SK-N-MC (cell line): ENCODE measurements around the gene GNAQ.

ENCODE experiments used
- DNase-seq: peaks from one replicate; pipeline ENCODE4 v3.0.0-alpha.2; 2011; ENCODE audit warnings: low read depth, low spot score
- H3K27ac ChIP-seq: fragments of 200-600 bp; sonication (generic); 2 replicates; pipeline ENCODE4 v1.5.1; 2016; ENCODE audit warnings: mixed run types
- H3K36me3 ChIP-seq: fragments of 200-600 bp; sonication (generic); 2 replicates; pipeline ENCODE4 v1.6.1; 2017; ENCODE audit warnings: antibody characterized with exemption, low read length, mixed read lengths; ENCODE audit not compliant: insufficient read depth
- H3K4me3 ChIP-seq: fragments of 200-600 bp; sonication (generic); 2 replicates; pipeline ENCODE4 v1.5.1; 2016
- H3K9ac ChIP-seq: fragments of 200-600 bp; sonication (generic); 2 replicates; pipeline ENCODE4 v1.8.0; 2017; ENCODE audit warnings: mixed run types, mixed read lengths; ENCODE audit not compliant: insufficient read length
- H3K9me3 ChIP-seq: fragments of 200-600 bp; sonication (generic); 2 replicates; pipeline ENCODE4 v1.6.1; 2017; ENCODE audit warnings: low read depth, mild to moderate bottlenecking, antibody characterized with exemption, low read length, moderate library complexity, mixed read lengths
- EZH2 ChIP-seq: fragments of 200-600 bp; sonication (generic); IDR thresholded peaks from one replicate; pipeline ENCODE4 v1.6.1; 2017; ENCODE audit warnings: antibody characterized with exemption
- FOXP2 ChIP-seq: optimal IDR thresholded peaks from 2 replicates; pipeline ENCODE3; 2011; ENCODE audit warnings: mild to moderate bottlenecking, moderate library complexity; ENCODE audit not compliant: insufficient read depth; ENCODE audit errors: extremely low read length, control extremely low read depth
- POLR2AphosphoS5 ChIP-seq: IDR thresholded peaks from 2 replicates; pipeline ENCODE4 v1.6.1; 2012; ENCODE audit warnings: mild to moderate bottlenecking, low read depth, low read length, borderline replicate concordance

GNAQ gene

DNA sequence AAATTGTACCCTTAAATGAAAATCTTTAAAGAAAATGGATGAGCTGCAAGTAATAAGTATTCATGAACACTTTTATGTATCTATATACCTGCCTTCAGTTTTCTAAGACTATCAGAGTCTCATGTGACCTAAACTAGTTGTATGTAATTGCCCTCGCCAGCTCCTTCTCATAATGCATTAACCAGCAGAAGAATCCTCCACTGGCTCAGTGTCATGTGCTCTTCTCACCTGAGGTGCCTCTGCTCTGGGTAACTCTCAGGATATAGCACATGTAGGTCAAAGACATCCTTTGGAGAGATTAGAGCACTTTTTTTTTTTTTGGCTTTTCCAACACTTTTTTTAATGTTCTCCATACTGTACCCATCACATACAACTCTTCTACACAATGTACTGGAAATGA lies 199.8 kb downstream of the GNAQ start:
- Histone ChIP-seq H3K4me3 (no peak overlapping the region), H3K36me3 (no peaks in the 10 kb centered on the region), H3K9me3 (no peaks in the 10 kb centered on the region), H3K27ac (no peak overlapping the region), H3K9ac (no peak overlapping the region)
- DNase-seq: no peak
- TF ChIP-seq EZH2 (no peak), POLR2AphosphoS5 (no peak), FOXP2 (no peak)

- H3K9ac ChIP-seq: no peak overlapping the region
- no peaks in the 10 kb centered on the region for H3K9me3 ChIP-seq
- DNase-seq: no peak
- H3K27ac ChIP-seq: 0 out of 2 replicates have a peak overlapping the region, but pooled peaks have one; percentile 13
- H3K4me3 ChIP-seq: no peak overlapping the region
- H3K36me3 ChIP-seq: no peaks in the 10 kb centered on the region
- no peak for TF ChIP-seq POLR2AphosphoS5
- no peak for TF ChIP-seq FOXP2
- no peak for TF ChIP-seq EZH2
Measured at GRCh38 chr9:77830618-77831285, 200.9 kb downstream of the GNAQ start.

GRCh38 chr9:77829420-77829819 lies 202.2 kb downstream of the GNAQ start:
- H3K9ac ChIP-seq: no peak overlapping the region
- no peaks in the 10 kb centered on the region for H3K36me3 ChIP-seq
- TF ChIP-seq POLR2AphosphoS5 (no peak), FOXP2 (no peak), EZH2 (no peak)
- H3K9me3 ChIP-seq: no peaks in the 10 kb centered on the region
- no peak for DNase-seq
- H3K4me3 ChIP-seq: no peak overlapping the region
- no peak overlapping the region for H3K27ac ChIP-seq

DNA sequence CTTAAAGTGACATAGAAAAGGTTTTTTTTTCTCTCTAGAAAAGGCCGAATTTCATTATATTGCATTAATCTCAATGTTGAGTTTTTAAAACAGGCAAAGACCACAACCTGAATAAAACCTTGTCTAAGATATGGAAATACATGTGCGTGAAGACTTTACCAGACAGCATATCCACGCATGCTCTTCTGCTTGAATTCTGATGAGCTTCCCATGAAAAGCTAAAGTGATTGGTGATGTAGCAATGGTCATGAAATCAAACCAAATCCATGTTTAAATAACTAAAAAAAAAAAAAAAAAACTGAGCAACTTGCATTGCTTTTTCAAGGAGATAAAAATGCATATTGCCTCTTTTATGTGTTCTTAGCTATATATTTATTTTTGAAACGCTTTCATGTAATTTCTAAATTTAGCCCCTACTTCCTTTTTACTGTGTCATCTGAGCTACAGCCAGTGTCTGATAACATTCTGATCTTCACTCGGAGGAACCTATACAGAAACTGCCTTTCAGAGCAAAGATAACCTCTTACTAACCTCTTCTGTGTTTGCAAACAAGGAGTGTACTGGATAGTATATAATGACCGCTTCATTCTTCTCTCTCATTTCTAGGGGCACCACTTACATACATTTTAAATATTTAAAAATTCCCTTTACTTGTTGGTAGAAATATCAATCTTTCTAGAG lies 204.4 kb downstream of the GNAQ start:
- TF ChIP-seq FOXP2: no peak
- H3K9ac ChIP-seq: no peak overlapping the region
- H3K4me3 ChIP-seq: no peak overlapping the region
- no peak for DNase-seq
- no peaks in the 10 kb centered on the region for H3K9me3 ChIP-seq
- no peaks in the 10 kb centered on the region for H3K36me3 ChIP-seq
- H3K27ac ChIP-seq: 0 out of 2 replicates have a peak overlapping the region, but pooled peaks have one; percentile 7

DNA sequence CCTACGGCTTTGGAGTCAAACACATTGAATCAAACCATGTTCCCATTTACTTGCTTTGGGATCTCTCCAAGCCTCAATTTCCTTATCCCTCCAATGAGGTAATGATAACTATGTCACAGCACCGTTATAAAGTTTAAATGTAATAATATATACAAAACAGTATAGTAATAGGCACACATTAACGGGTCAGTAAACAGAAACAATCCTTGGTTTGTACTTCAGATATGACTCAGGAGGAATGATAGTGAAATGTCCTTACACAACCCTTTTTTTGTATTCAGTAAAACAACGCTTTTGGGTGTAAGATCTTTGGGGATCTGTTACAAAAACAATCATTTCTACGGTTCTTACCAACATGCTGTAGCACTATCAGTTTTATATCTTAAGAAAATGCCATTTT lies 205.0 kb downstream of the GNAQ start:
- no peak for DNase-seq
- H3K4me3 ChIP-seq: no peak overlapping the region
- TF ChIP-seq EZH2 (no peak), POLR2AphosphoS5 (no peak), FOXP2 (no peak)
- 0 out of 2 replicates have a peak overlapping the region, but pooled peaks have one; percentile 7 for H3K27ac ChIP-seq
- H3K9ac ChIP-seq: no peak overlapping the region
- no peaks in the 10 kb centered on the region for H3K9me3 ChIP-seq
- H3K36me3 ChIP-seq: no peaks in the 10 kb centered on the region

- no peaks in the 10 kb centered on the region for H3K9me3 ChIP-seq
- no peak for DNase-seq
- H3K27ac ChIP-seq: no peak overlapping the region
- no peak overlapping the region for H3K9ac ChIP-seq
- H3K36me3 ChIP-seq: no peaks in the 10 kb centered on the region
- TF ChIP-seq FOXP2 (no peak), EZH2 (no peak), POLR2AphosphoS5 (no peak)
- H3K4me3 ChIP-seq: no peak overlapping the region
Measured at GRCh38 chr9:77826116-77826515, 205.5 kb downstream of the GNAQ start.

- H3K4me3 ChIP-seq: no peak overlapping the region
- H3K9ac ChIP-seq: no peak overlapping the region
- no peak for DNase-seq
- no peak for TF ChIP-seq POLR2AphosphoS5
- TF ChIP-seq FOXP2: no peak
- TF ChIP-seq EZH2: no peak
- no peak overlapping the region for H3K27ac ChIP-seq
- H3K9me3 ChIP-seq: no peaks in the 10 kb centered on the region
- no peaks in the 10 kb centered on the region for H3K36me3 ChIP-seq
Measured at GRCh38 chr9:77825361-77825760, 206.2 kb downstream of the GNAQ start.

DNA sequence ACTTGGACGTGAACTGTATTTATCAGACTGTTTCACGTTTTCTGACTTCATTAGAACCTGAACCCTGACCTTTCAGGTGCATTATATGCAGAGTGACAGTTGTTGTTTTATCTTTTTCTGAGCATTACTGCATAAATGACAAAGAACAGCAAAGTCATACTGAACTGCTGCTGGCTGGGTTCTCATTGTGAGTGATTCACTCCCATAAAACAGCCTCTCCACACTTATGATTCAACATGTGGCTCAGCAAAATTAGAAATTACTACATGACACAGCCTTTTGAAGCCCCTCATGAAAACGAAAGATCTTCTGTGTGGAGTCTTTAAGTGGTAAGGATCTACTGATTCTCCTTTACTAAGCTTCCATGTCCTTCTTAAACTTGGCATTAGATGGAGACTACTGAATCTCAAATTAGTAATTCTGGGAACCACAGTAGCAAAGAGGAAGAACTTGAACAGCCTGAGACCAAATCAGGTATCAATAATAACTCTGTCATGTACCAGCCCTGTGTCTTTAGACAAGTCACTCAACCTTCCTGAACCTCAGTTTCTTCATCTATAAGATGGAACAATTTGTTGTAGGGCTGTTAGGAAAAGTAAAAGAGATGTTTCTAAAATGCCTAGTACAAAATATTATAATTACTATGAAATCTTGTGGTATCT lies 211.2 kb downstream of the GNAQ start:
- TF ChIP-seq FOXP2: no peak
- no peak for TF ChIP-seq POLR2AphosphoS5
- no peak for TF ChIP-seq EZH2
- no peak overlapping the region for H3K9ac ChIP-seq
- no peak for DNase-seq
- H3K9me3 ChIP-seq: no peaks in the 10 kb centered on the region
- H3K27ac ChIP-seq: 0 out of 2 replicates have a peak overlapping the region, but pooled peaks have one; percentile 15
- H3K36me3 ChIP-seq: no peaks in the 10 kb centered on the region
- no peak overlapping the region for H3K4me3 ChIP-seq
